Middle frontal gyrus (tissue), 1 donor: ENCODE data around the gene NRL.
"Not testable (repeated sequence)": the region's sequence is repeated elsewhere in the genome, so short reads cannot be mapped to it uniquely, and the experiment has no call there.

ENCODE experiments used
- DNase-seq: peaks from one replicate; pipeline ENCODE4 v3.0.0-alpha.2; 2015; ENCODE audit warnings: low spot score; ENCODE audit errors: extremely low spot score

Gene NRL

GRCh38 chr14:24127673-24128072 lies 12.9 kb upstream of the NRL start:
- no peak for DNase-seq

GRCh38 chr14:24126939-24127338 lies 12.2 kb upstream of the NRL start:
- no peak for DNase-seq

GRCh38 chr14:24123424-24124417 lies 9.0 kb upstream of the NRL start:
- no peak for DNase-seq

GRCh38 chr14:24122898-24123297 lies 8.1 kb upstream of the NRL start:
- no peak for DNase-seq

GRCh38 chr14:24122416-24122815 lies 7.7 kb upstream of the NRL start:
- no peak for DNase-seq

- DNase-seq, result no peak
Observed at GRCh38 chr14:24121210-24121609, 6.5 kb upstream of the NRL start.

GRCh38 chr14:24119691-24120090 lies 4.9 kb upstream of the NRL start:
- no peak for DNase-seq

GRCh38 chr14:24117179-24117578 lies 2.4 kb upstream of the NRL start:
- DNase-seq, result no peak

- no peak for DNase-seq
Observed at GRCh38 chr14:24116128-24116814, 1.5 kb upstream of the NRL start.

GRCh38 chr14:24115422-24116127 lies 826 bp upstream of the NRL start:
- no peak for DNase-seq

GRCh38 chr14:24113801-24114531 lies 783 bp downstream of the NRL start:
- DNase-seq, result peak; percentile 57

- DNase-seq, result no peak
Observed at GRCh38 chr14:24113379-24113800, 1.4 kb downstream of the NRL start.

- no peak for DNase-seq
Observed at GRCh38 chr14:24110523-24110922, 4.2 kb downstream of the NRL start.

GRCh38 chr14:24110060-24110459 lies 4.7 kb downstream of the NRL start:
- no peak for DNase-seq

- DNase-seq, result no peak
Observed at GRCh38 chr14:24108336-24108874, 6.3 kb downstream of the NRL start.

GRCh38 chr14:24106672-24107271 lies 8.0 kb downstream of the NRL start:
- no peak for DNase-seq

GRCh38 chr14:24105609-24106239 lies 9.0 kb downstream of the NRL start:
- not testable (repeated sequence) for DNase-seq

- DNase-seq, result no peak
Observed at GRCh38 chr14:24103451-24103850, 11.3 kb downstream of the NRL start.

GRCh38 chr14:24102357-24103048 lies 12.2 kb downstream of the NRL start:
- DNase-seq, result no peak
